ENCODE measurements around the gene NCF2. TPM values are rescaled to one million over a fixed set of nuclear protein-coding genes. Genes with fewer than 3 reads are reported as not detected.

The NCF2 gene
- total RNA-seq, 2 donors from 2014 or later = 0.55 TPM; not detected in 1

GRCh38 chr1:183517401-183517800 lies 72.9 kb downstream of the NCF2 start:
- no peak for DNase-seq
- Mint-ChIP-seq H3K27ac (no peak overlapping the region), H3K27me3 (ENCODE audit: insufficient read depth) (no peaks in the 10 kb centered on the region), H3K36me3 (ENCODE audit: low read depth) (peaks cover 41% of the 10 kb centered on the region), H3K4me1 (peaks cover 39% of the 10 kb centered on the region), H3K4me3 (no peak overlapping the region), H3K9me3 (no peaks in the 10 kb centered on the region)
- H3K27me3 ChIP-seq (ENCODE audit: control insufficient read depth, insufficient read depth, low read length, poor library complexity, severe bottlenecking) = no peaks in the 10 kb centered on the region
- H3K36me3 ChIP-seq (ENCODE audit: control insufficient read depth, insufficient read depth, low read length) = peaks cover 52% of the 10 kb centered on the region
- no peak overlapping the region for H3K27ac ChIP-seq (ENCODE audit: low read depth, low read length)
- no peak overlapping the region for H3K9ac ChIP-seq (ENCODE audit: extremely low read depth, low read length, poor library complexity, severe bottlenecking)
- H3K4me1 ChIP-seq (ENCODE audit: control insufficient read depth, insufficient read depth, low read length) = peaks cover 16% of the 10 kb centered on the region
- TF ChIP-seq CTCF (conservative IDR thresholded peaks at IDR 0.05) = no peak
- no peaks in the 10 kb centered on the region for H3K9me3 ChIP-seq (ENCODE audit: control insufficient read depth, low read length)
- H3K4me3 ChIP-seq (ENCODE audit: low read length) = no peak overlapping the region
- 93 to 100% methylated on average over 5 to 6 of the region's 6 CpGs for WGBS, 2 experiments (ENCODE audit: insufficient coverage in 1 of 2, insufficient read length in 1 of 2)

- Mint-ChIP-seq H3K4me3 (no peak overlapping the region), H3K9me3 (no peaks in the 10 kb centered on the region), H3K27ac (peak overlapping the region; percentile 26), H3K36me3 (ENCODE audit: low read depth) (peaks cover 36% of the 10 kb centered on the region), H3K27me3 (ENCODE audit: insufficient read depth) (no peaks in the 10 kb centered on the region), H3K4me1 (peaks cover 45% of the 10 kb centered on the region)
- H3K36me3 ChIP-seq (ENCODE audit: control insufficient read depth, insufficient read depth, low read length) = peaks cover 46% of the 10 kb centered on the region
- H3K9me3 ChIP-seq (ENCODE audit: control insufficient read depth, low read length) = no peaks in the 10 kb centered on the region
- no peak for TF ChIP-seq CTCF (conservative IDR thresholded peaks at IDR 0.05)
- H3K27me3 ChIP-seq (ENCODE audit: control insufficient read depth, insufficient read depth, low read length, poor library complexity, severe bottlenecking) = no peaks in the 10 kb centered on the region
- H3K9ac ChIP-seq (ENCODE audit: extremely low read depth, low read length, poor library complexity, severe bottlenecking) = peak overlapping the region; percentile 39
- 49% methylated on average over 2 of the region's 2 CpGs; no CpG with 5 or more reads in 1 of the 2 experiments for WGBS, 2 experiments (ENCODE audit: insufficient coverage in 1 of 2, insufficient read length in 1 of 2)
- peaks cover 16% of the 10 kb centered on the region for H3K4me1 ChIP-seq (ENCODE audit: control insufficient read depth, insufficient read depth, low read length)
- no peak for DNase-seq
- peak overlapping the region; percentile 25 for H3K4me3 ChIP-seq (ENCODE audit: low read length)
- H3K27ac ChIP-seq (ENCODE audit: low read depth, low read length) = no peak overlapping the region
These were observed 73.5 kb downstream of the NCF2 start for GRCh38 chr1:183516725-183517124.

GRCh38 chr1:183515002-183515689 lies 75.1 kb downstream of the NCF2 start:
- peak overlapping the region; percentile 39 for H3K9ac ChIP-seq (ENCODE audit: extremely low read depth, low read length, poor library complexity, severe bottlenecking)
- Mint-ChIP-seq H3K4me3 (no peak overlapping the region), H3K4me1 (peaks cover 53% of the 10 kb centered on the region), H3K27me3 (ENCODE audit: insufficient read depth) (no peaks in the 10 kb centered on the region), H3K36me3 (ENCODE audit: low read depth) (peaks cover 23% of the 10 kb centered on the region), H3K27ac (peak overlapping the region; percentile 78), H3K9me3 (no peaks in the 10 kb centered on the region)
- no peak for TF ChIP-seq CTCF (conservative IDR thresholded peaks at IDR 0.05)
- no peak overlapping the region for H3K27ac ChIP-seq (ENCODE audit: low read depth, low read length)
- H3K4me1 ChIP-seq (ENCODE audit: control insufficient read depth, insufficient read depth, low read length) = peaks cover 19% of the 10 kb centered on the region
- H3K27me3 ChIP-seq (ENCODE audit: control insufficient read depth, insufficient read depth, low read length, poor library complexity, severe bottlenecking) = no peaks in the 10 kb centered on the region
- H3K4me3 ChIP-seq (ENCODE audit: low read length) = peak overlapping the region; percentile 65
- no peak for DNase-seq
- no peaks in the 10 kb centered on the region for H3K9me3 ChIP-seq (ENCODE audit: control insufficient read depth, low read length)
- WGBS, 2 experiments (ENCODE audit: insufficient coverage in 1 of 2, insufficient read length in 1 of 2) = 67% methylated on average over 2 of the region's 2 CpGs; no CpG with 5 or more reads in 1 of the 2 experiments
- peaks cover 30% of the 10 kb centered on the region for H3K36me3 ChIP-seq (ENCODE audit: control insufficient read depth, insufficient read depth, low read length)
